GM23338 (cell line): ENCODE results near the gene AP2A1.

Experiments
- CTCF ChIP-seq, 2 experiments: fragments of 200-600 bp in 1 of 2; sonication (generic) in 1 of 2; conservative IDR thresholded peaks; 2 replicates each; pipeline versions ENCODE4 v1.5.1 to v1.6.1; 2016 to 2017; ENCODE audit warnings: antibody characterized with exemption in 2 of 2, low read depth in 2 of 2, mild to moderate bottlenecking in 2 of 2, moderate library complexity in 1 of 2
- EZH2 ChIP-seq: fragments of 200-600 bp; sonication (generic); IDR thresholded peaks from one replicate; pipeline ENCODE4 v1.8.0; 2017; ENCODE audit warnings: antibody characterized with exemption, mild to moderate bottlenecking, low read depth; ENCODE audit not compliant: unreplicated experiment
- EZH2phosphoT487 ChIP-seq: fragments of 200-600 bp; sonication (generic); IDR thresholded peaks from one replicate; pipeline ENCODE4 v1.8.1; 2018; ENCODE audit warnings: antibody characterized with exemption; ENCODE audit not compliant: unreplicated experiment
- POLR2AphosphoS5 ChIP-seq: IDR thresholded peaks from 2 replicates; pipeline ENCODE4 v1.6.1; 2016; ENCODE audit warnings: antibody characterized with exemption, low read depth
- REST ChIP-seq: IDR thresholded peaks from one replicate; pipeline ENCODE4 v1.6.1; 2018; ENCODE audit warnings: antibody characterized with exemption; ENCODE audit not compliant: unreplicated experiment

DNA sequence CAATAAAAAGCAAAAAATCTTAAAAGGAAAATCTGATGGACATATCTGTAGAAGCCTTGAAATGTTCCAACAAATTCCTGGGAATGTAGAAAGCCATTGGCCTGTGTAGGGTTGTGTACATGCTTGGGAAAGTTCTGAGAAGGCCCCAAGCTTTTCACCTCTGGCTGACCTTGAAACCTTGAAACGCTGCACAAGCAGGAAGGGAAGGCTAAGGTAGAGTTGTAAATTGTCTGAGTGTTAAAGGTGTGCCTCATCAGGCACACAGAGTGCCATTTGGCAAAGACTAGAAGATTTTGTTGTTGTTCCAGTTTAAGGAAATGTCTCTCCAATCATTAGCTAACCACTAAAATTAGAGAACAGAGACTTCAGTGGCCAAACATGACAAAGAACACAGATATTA, 14.1 kb upstream of the AP2A1 start:
- TF ChIP-seq CTCF (conservative IDR thresholded peaks at IDR 0.05; ENCODE audit: low read depth in 2 of 2) = no peak
- no peak for TF ChIP-seq EZH2
- TF ChIP-seq POLR2AphosphoS5 = no peak
- no peak for TF ChIP-seq EZH2phosphoT487
- TF ChIP-seq REST = no peak
